ENCODE measurements around the gene FAM174C. TPM values are rescaled to one million over a fixed set of nuclear protein-coding genes. Genes with fewer than 3 reads are reported as not detected.

FAM174C gene
- total and polyA plus RNA-seq, 4 donors: 14.6 to 79.8 (median 33.8) TPM

- no peak for DNase-seq (ENCODE audit: low spot score)
- WGBS: 35% methylated on average over 15 of the region's 15 CpGs
- Histone ChIP-seq H3K4me3 (ENCODE audit: low read depth in 1 of 3, low read length in 3 of 3) (peak overlapping the region in 1 of 3 donors; percentile 4), H3K27me3 (ENCODE audit: control insufficient read depth in 4 of 4, insufficient read depth in 4 of 4, low read length in 3 of 4) (no peaks in the 10 kb centered on the region), H3K9me3 (ENCODE audit: control insufficient read depth in 4 of 4, low read length in 3 of 4) (no peaks in the 10 kb centered on the region), H3K36me3 (ENCODE audit: control insufficient read depth in 4 of 4, insufficient read depth in 3 of 4, low read depth in 1 of 4, low read length in 3 of 4) (peaks cover 19 to 30% (median 21%) of the 10 kb centered on the region in 4 donors), H3K4me1 (ENCODE audit: control insufficient read depth in 4 of 4, insufficient read depth in 4 of 4, low read length in 3 of 4) (peaks cover 31 to 80% (median 61%) of the 10 kb centered on the region in 4 donors), H3K27ac (ENCODE audit: low read depth in 1 of 2, low read length in 2 of 2) (peak overlapping the region; percentile 82 to 97), H3K9ac (ENCODE audit: low read depth in 1 of 2, low read length in 2 of 2) (no peak overlapping the region)
- no peak for TF ChIP-seq HNF4G (IDR thresholded peaks at IDR 0.05)
- TF ChIP-seq MAX (IDR thresholded peaks at IDR 0.05): no peak
- no peak for TF ChIP-seq SP1 (IDR thresholded peaks at IDR 0.05)
- TF ChIP-seq FOXA1 (IDR thresholded peaks at IDR 0.05): no peak
- TF ChIP-seq RAD21 (IDR thresholded peaks at IDR 0.05): no peak
- TF ChIP-seq, protein P1, sequence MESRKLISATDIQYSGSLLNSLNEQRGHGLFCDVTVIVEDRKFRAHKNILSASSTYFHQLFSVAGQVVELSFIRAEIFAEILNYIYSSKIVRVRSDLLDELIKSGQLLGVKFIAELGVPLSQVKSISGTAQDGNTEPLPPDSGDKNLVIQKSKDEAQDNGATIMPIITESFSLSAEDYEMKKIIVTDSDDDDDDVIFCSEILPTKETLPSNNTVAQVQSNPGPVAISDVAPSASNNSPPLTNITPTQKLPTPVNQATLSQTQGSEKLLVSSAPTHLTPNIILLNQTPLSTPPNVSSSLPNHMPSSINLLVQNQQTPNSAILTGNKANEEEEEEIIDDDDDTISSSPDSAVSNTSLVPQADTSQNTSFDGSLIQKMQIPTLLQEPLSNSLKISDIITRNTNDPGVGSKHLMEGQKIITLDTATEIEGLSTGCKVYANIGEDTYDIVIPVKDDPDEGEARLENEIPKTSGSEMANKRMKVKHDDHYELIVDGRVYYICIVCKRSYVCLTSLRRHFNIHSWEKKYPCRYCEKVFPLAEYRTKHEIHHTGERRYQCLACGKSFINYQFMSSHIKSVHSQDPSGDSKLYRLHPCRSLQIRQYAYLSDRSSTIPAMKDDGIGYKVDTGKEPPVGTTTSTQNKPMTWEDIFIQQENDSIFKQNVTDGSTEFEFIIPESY (IDR thresholded peaks at IDR 0.05): no peak
- no peak for TF ChIP-seq TAF1 (conservative IDR thresholded peaks at IDR 0.05)
- TF ChIP-seq, protein P2, sequence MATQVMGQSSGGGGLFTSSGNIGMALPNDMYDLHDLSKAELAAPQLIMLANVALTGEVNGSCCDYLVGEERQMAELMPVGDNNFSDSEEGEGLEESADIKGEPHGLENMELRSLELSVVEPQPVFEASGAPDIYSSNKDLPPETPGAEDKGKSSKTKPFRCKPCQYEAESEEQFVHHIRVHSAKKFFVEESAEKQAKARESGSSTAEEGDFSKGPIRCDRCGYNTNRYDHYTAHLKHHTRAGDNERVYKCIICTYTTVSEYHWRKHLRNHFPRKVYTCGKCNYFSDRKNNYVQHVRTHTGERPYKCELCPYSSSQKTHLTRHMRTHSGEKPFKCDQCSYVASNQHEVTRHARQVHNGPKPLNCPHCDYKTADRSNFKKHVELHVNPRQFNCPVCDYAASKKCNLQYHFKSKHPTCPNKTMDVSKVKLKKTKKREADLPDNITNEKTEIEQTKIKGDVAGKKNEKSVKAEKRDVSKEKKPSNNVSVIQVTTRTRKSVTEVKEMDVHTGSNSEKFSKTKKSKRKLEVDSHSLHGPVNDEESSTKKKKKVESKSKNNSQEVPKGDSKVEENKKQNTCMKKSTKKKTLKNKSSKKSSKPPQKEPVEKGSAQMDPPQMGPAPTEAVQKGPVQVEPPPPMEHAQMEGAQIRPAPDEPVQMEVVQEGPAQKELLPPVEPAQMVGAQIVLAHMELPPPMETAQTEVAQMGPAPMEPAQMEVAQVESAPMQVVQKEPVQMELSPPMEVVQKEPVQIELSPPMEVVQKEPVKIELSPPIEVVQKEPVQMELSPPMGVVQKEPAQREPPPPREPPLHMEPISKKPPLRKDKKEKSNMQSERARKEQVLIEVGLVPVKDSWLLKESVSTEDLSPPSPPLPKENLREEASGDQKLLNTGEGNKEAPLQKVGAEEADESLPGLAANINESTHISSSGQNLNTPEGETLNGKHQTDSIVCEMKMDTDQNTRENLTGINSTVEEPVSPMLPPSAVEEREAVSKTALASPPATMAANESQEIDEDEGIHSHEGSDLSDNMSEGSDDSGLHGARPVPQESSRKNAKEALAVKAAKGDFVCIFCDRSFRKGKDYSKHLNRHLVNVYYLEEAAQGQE (IDR thresholded peaks at IDR 0.05): no peak
- TF ChIP-seq GABPA (IDR thresholded peaks at IDR 0.05 in 1 of 2, conservative IDR thresholded peaks at IDR 0.05 in 1 of 2): no peak
- TF ChIP-seq NR2F2 (IDR thresholded peaks at IDR 0.05): no peak
- TF ChIP-seq JUND (IDR thresholded peaks at IDR 0.05): no peak
- no peak for TF ChIP-seq FOXA2 (IDR thresholded peaks at IDR 0.05)
- no peak for TF ChIP-seq RXRA (IDR thresholded peaks at IDR 0.05)
Measured at GRCh38 chr19:1258707-1259205, 16.6 kb upstream of the FAM174C start.

DNA sequence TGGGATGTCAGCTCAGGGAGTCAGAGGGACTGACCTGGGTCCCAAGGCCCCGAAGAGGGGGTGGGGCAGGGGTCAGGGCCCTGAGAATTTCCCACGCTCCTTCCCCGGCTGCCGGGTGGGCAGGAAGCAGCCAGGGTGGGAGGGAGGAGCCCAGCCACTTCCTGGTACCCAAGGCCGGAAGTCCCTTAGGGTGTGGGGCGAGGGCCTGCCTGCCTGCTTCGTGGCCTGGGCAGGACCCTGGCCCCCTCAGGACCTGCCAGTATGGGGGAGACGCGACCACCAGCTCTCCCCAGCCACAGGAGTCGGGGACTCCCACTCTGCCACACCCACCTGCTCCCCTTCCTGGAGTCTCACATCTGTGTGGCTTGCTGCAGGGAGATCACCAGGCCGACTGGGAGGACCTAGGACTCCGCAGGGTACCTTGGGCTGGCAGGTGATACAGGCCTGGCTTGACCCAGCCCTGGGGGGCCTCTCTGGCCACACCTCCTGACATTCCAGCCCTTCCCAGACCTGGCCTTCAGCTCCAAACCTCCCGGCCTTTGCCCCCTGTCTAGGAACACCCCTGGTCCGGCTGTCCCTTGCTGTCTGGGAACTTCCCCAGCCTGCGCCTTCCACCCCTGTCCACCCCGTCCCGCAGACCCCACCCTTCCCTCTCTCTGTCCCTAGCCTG is 16.0 kb upstream of the FAM174C start:
- H3K4me3 ChIP-seq (ENCODE audit: low read depth in 1 of 3, low read length in 3 of 3): peak overlapping the region in 1 of 3 donors; percentile 4
- peak overlapping the region; percentile 37 to 52 for H3K9ac ChIP-seq (ENCODE audit: low read depth in 1 of 2, low read length in 2 of 2)
- no peaks in the 10 kb centered on the region for H3K27me3 ChIP-seq (ENCODE audit: control insufficient read depth in 4 of 4, insufficient read depth in 4 of 4, low read length in 3 of 4)
- H3K36me3 ChIP-seq (ENCODE audit: control insufficient read depth in 4 of 4, insufficient read depth in 3 of 4, low read depth in 1 of 4, low read length in 3 of 4): peaks cover 14 to 29% (median 21%) of the 10 kb centered on the region in 4 donors
- DNase-seq (ENCODE audit: low spot score): no peak
- no peaks in the 10 kb centered on the region for H3K9me3 ChIP-seq (ENCODE audit: control insufficient read depth in 4 of 4, low read length in 3 of 4)
- WGBS: 11% methylated on average over 17 of the region's 17 CpGs
- peak overlapping the region; percentile 82 to 97 for H3K27ac ChIP-seq (ENCODE audit: low read depth in 1 of 2, low read length in 2 of 2)
- H3K4me1 ChIP-seq (ENCODE audit: control insufficient read depth in 4 of 4, insufficient read depth in 4 of 4, low read length in 3 of 4): peaks cover 29 to 75% (median 55%) of the 10 kb centered on the region in 4 donors
- TF ChIP-seq JUND (IDR thresholded peaks at IDR 0.05) (peak in 1 of 2 donors; percentile 36), RXRA (IDR thresholded peaks at IDR 0.05) (peak; percentile 60 to 77), RAD21 (IDR thresholded peaks at IDR 0.05) (peak in 1 of 2 donors; percentile 5), HNF4G (IDR thresholded peaks at IDR 0.05) (peak; percentile 68), FOXA2 (IDR thresholded peaks at IDR 0.05) (no peak), SP1 (IDR thresholded peaks at IDR 0.05) (peak; percentile 53), NR2F2 (IDR thresholded peaks at IDR 0.05) (peak; percentile 96), GABPA (IDR thresholded peaks at IDR 0.05 in 1 of 2, conservative IDR thresholded peaks at IDR 0.05 in 1 of 2) (peak in 1 of 2 donors; percentile 76), MAX (IDR thresholded peaks at IDR 0.05) (peak; percentile 46), TAF1 (conservative IDR thresholded peaks at IDR 0.05) (no peak), YY1 (IDR thresholded peaks at IDR 0.05) (no peak), EGR1 (IDR thresholded peaks at IDR 0.05; ENCODE audit: low read depth in 2 of 2) (peak in 1 of 2 donors; percentile 2), CTCF (IDR thresholded peaks at IDR 0.05; ENCODE audit: low read depth, low read length, missing input control) (no peak)
- TF ChIP-seq, protein P3, sequence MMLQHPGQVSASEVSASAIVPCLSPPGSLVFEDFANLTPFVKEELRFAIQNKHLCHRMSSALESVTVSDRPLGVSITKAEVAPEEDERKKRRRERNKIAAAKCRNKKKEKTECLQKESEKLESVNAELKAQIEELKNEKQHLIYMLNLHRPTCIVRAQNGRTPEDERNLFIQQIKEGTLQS (IDR thresholded peaks at IDR 0.05): no peak
- TF ChIP-seq, protein P1 (IDR thresholded peaks at IDR 0.05): no peak

All from liver (tissue), 9 donors.